ENCODE measurements around the gene PDE1A. TPM values are rescaled to one million over a fixed set of nuclear protein-coding genes. Genes with fewer than 3 reads are reported as not detected.

PDE1A gene
- polyA plus RNA-seq, 2 of the 4 experiments (the other 2 are of a cell fraction): 0.28 to 3.2 TPM

DNA sequence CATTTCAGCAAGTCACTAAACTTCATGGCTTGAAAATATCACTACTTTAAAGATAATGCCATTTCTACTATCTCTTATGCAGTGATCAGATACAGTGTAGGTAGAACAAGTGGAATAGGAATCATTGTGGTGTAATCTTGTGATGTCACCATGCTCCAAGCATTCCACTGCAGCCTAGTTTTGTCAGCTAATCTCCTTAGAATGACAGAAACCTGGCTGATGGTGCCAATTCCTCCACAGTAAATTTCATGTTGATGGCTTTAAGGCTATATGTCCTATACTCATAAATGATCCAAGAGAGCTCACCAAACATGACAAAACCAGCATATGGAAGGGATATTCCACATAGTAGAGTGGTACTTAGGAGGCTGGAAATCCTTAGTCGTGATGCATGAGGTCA lies 184.9 kb downstream of the PDE1A start (continued):
- TF ChIP-seq, protein P1, sequence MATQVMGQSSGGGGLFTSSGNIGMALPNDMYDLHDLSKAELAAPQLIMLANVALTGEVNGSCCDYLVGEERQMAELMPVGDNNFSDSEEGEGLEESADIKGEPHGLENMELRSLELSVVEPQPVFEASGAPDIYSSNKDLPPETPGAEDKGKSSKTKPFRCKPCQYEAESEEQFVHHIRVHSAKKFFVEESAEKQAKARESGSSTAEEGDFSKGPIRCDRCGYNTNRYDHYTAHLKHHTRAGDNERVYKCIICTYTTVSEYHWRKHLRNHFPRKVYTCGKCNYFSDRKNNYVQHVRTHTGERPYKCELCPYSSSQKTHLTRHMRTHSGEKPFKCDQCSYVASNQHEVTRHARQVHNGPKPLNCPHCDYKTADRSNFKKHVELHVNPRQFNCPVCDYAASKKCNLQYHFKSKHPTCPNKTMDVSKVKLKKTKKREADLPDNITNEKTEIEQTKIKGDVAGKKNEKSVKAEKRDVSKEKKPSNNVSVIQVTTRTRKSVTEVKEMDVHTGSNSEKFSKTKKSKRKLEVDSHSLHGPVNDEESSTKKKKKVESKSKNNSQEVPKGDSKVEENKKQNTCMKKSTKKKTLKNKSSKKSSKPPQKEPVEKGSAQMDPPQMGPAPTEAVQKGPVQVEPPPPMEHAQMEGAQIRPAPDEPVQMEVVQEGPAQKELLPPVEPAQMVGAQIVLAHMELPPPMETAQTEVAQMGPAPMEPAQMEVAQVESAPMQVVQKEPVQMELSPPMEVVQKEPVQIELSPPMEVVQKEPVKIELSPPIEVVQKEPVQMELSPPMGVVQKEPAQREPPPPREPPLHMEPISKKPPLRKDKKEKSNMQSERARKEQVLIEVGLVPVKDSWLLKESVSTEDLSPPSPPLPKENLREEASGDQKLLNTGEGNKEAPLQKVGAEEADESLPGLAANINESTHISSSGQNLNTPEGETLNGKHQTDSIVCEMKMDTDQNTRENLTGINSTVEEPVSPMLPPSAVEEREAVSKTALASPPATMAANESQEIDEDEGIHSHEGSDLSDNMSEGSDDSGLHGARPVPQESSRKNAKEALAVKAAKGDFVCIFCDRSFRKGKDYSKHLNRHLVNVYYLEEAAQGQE (IDR thresholded peaks at IDR 0.05): no peak
- no peak for TF ChIP-seq JUN (IDR thresholded peaks at IDR 0.05)

DNA sequence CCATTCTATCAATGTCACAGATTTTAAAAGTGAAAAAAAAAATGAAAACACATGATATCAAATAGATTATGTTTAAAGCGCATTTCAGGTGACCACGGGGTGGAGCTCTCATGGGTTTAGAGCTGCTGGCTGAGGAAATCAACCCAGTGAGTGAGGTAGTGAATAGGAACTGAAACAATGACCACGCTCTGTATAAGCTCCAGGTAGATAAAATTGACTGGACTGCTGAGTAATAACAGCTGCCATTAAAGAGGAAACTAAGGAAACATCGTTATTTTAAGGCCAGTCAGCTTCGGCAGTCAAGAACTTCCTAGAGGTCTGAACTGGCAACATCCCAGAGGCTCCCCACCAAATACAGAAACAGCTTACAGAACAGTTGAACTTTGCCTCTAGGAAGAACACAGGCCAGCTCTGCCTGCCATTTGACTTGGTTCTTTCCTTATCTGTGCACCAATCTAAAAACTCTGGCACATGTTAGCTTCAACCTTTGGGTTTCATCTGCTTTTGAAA lies 185.9 kb downstream of the PDE1A start:
- FAIRE-seq: peak; percentile 13
- WGBS (ENCODE audit: missing lambda C conversion rate): 42% methylated on average over 5 of the region's 5 CpGs
- H3K9me3 ChIP-seq: no peaks in the 10 kb centered on the region
- H3K4me1 ChIP-seq: 0 out of 3 replicates have a peak, but pooled peaks cover 2% of the 10 kb centered on the region
- TF ChIP-seq, protein P2, sequence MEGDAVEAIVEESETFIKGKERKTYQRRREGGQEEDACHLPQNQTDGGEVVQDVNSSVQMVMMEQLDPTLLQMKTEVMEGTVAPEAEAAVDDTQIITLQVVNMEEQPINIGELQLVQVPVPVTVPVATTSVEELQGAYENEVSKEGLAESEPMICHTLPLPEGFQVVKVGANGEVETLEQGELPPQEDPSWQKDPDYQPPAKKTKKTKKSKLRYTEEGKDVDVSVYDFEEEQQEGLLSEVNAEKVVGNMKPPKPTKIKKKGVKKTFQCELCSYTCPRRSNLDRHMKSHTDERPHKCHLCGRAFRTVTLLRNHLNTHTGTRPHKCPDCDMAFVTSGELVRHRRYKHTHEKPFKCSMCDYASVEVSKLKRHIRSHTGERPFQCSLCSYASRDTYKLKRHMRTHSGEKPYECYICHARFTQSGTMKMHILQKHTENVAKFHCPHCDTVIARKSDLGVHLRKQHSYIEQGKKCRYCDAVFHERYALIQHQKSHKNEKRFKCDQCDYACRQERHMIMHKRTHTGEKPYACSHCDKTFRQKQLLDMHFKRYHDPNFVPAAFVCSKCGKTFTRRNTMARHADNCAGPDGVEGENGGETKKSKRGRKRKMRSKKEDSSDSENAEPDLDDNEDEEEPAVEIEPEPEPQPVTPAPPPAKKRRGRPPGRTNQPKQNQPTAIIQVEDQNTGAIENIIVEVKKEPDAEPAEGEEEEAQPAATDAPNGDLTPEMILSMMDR (IDR thresholded peaks at IDR 0.05): peak; percentile 53
- peak; percentile 55 to 57 for TF ChIP-seq RAD21 (conservative IDR thresholded peaks at IDR 0.05 in 1 of 2, IDR thresholded peaks at IDR 0.05 in 1 of 2)
- TF ChIP-seq SMC3 (IDR thresholded peaks at IDR 0.05): peak; percentile 69
- no peak for TF ChIP-seq RNF2 (IDR thresholded peaks at IDR 0.05; ENCODE audit: borderline replicate concordance, low read depth)
- ATAC-seq: peak; percentile 64 to 84; a peak in 3 of 6 replicates
- CTCF ChIA-PET: interaction anchor here (0.6 to 2.6 kb wide), 14 partner anchors 10 to 986 kb away, joined by 3 to 14 read pairs (median 3); no protein-coding TSS in a partner anchor
- no peak overlapping the region for H3K4me2 ChIP-seq
- DNase-seq (ENCODE audit: low read depth in 1 of 2, low spot score in 1 of 2): peak; percentile 5 to 43
- POLR2A ChIA-PET: no interaction called here
- H3K27ac ChIP-seq: peak overlapping the region in 1 of 2 experiments; percentile 48; a peak in 2 of 6 replicates
- no peak overlapping the region for H3K4me3 ChIP-seq

DNA sequence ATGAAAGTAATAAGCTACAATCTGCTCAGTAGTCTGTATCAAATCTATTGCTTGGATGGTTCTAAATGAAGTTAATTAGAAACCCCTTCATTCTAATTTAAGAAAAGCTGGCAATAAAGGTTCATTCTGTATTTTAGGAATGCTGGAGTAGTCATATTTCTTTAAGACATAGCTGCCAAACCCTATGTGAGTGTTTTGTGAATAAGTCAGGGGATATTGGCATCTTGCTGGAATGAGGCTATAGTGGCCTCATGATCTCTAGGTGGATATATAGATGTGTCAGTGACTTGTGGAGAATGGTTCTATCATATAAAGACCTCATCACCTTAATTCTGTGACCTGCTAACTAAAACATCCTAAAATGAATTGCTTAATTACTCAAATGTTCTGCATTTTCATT lies 196.3 kb downstream of the PDE1A start:
- DNase-seq (ENCODE audit: low read depth in 1 of 2, low spot score in 1 of 2) (no peak), ATAC-seq (no peak), FAIRE-seq (no peak)
- Histone ChIP-seq H3K27ac (no peak overlapping the region), H3K4me2 (no peak overlapping the region), H3K4me3 (no peak overlapping the region), H3K4me1 (peaks cover 4% of the 10 kb centered on the region; the same call in 1 of the 3 replicates), H3K9me3 (no peaks in the 10 kb centered on the region)
- POLR2A ChIA-PET: no interaction called here
- TF ChIP-seq JUNB (IDR thresholded peaks at IDR 0.05): no peak
- no peak for TF ChIP-seq GATA3 (IDR thresholded peaks at IDR 0.05; ENCODE audit: borderline replicate concordance)
- TF ChIP-seq, protein P1 (IDR thresholded peaks at IDR 0.05): no peak
- TF ChIP-seq MYC (IDR thresholded peaks at IDR 0.05; ENCODE audit: borderline replicate concordance, low read length): no peak
- TF ChIP-seq EP300 (IDR thresholded peaks at IDR 0.05): no peak
- TF ChIP-seq, protein P3, sequence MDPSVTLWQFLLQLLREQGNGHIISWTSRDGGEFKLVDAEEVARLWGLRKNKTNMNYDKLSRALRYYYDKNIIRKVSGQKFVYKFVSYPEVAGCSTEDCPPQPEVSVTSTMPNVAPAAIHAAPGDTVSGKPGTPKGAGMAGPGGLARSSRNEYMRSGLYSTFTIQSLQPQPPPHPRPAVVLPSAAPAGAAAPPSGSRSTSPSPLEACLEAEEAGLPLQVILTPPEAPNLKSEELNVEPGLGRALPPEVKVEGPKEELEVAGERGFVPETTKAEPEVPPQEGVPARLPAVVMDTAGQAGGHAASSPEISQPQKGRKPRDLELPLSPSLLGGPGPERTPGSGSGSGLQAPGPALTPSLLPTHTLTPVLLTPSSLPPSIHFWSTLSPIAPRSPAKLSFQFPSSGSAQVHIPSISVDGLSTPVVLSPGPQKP (IDR thresholded peaks at IDR 0.05; ENCODE audit: low read depth, low read length): no peak
- CTCF ChIA-PET: no interaction called here

All from A549 (cell line).